ENCODE results near the gene CD36. TPM values are rescaled to one million over a fixed set of nuclear protein-coding genes. Genes with fewer than 3 reads are reported as not detected.

Gene CD36
- polyA plus RNA-seq (2013, experiment 1 of 2), result 0.20 TPM
- 0.20 TPM for polyA plus RNA-seq (2013, experiment 2 of 2)

GRCh38 chr7:80637911-80638765, at the start of gene CD36:
CD36 (plus strand) TSS chr7:80638642; CDS start chr7:80646741, 8,099 bp downstream.
- Histone ChIP-seq H2BK5ac (ENCODE audit: low read length) (no peak within 1 kb of the TSS), H2AK5ac (ENCODE audit: low read length) (no peak within 1 kb of the TSS), H3K9ac (ENCODE audit: low read length) (no peak within 1 kb of the TSS), H3K56ac (ENCODE audit: low read length) (no peak within 1 kb of the TSS), H3K23ac (ENCODE audit: low read length) (no peak within 1 kb of the TSS), H3K4me1 (ENCODE audit: control insufficient read depth, low read depth, low read length) (no peaks in the 10 kb centered on the region), H3K4me3 (ENCODE audit: low read length) (no peak within 1 kb of the TSS), H4K5ac (ENCODE audit: low read length) (no peak within 1 kb of the TSS), H3K18ac (ENCODE audit: low read length) (no peak within 1 kb of the TSS), H3K79me2 (ENCODE audit: control insufficient read depth, insufficient read depth, low read length) (no peaks in the 10 kb centered on the region), H3K36me3 (ENCODE audit: control insufficient read depth, insufficient read depth, low read length) (no peaks in the 10 kb centered on the region), H2BK15ac (replicated peaks; ENCODE audit: low read depth) (no peak within 1 kb of the TSS), H2BK120ac (ENCODE audit: low read depth, low read length) (no peak within 1 kb of the TSS), H3K79me1 (ENCODE audit: low read length) (no peaks in the 10 kb centered on the region), H3K27ac (ENCODE audit: low read depth, low read length) (no peak within 1 kb of the TSS), H3K4me2 (ENCODE audit: low read length) (no peak within 1 kb of the TSS), H3K4ac (ENCODE audit: low read depth, low read length) (no peak within 1 kb of the TSS), H3K27me3 (ENCODE audit: insufficient read depth, low read length, poor library complexity) (no peaks in the 10 kb centered on the region), H4K8ac (ENCODE audit: low read depth, low read length) (no peak within 1 kb of the TSS)
- DNase-seq, result no peak
- no CpG with 5 or more reads among the region's 4 CpGs for WGBS (ENCODE audit: extremely low coverage, insufficient coverage, low lambda C conversion rate)

DNA sequence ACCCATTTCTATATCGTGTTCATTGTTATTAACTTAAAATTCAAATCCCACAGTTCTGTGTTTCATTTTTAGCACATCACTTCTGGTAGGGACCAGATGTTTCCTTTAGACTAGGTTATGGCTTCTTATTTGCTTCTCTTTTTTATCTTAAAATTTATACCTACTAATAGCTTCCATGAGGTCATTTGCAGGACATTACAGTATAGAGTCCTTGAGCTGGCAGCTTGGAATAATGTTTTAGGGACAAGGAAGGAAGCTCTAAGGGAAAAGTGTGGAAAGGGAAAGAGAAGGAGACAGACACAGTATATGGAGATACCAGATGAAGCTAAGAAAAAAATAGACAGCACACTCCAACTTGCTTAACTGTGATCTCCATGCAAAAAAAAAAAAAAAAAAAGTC, 48.8 kb upstream of the CD36 start:
- Histone ChIP-seq H3K56ac (ENCODE audit: low read length) (no peak overlapping the region), H3K18ac (ENCODE audit: low read length) (no peak overlapping the region), H4K5ac (ENCODE audit: low read length) (no peak overlapping the region), H3K27me3 (ENCODE audit: insufficient read depth, low read length, poor library complexity) (no peaks in the 10 kb centered on the region), H2BK15ac (replicated peaks; ENCODE audit: low read depth) (no peak overlapping the region), H3K4me2 (ENCODE audit: low read length) (no peak overlapping the region), H3K36me3 (ENCODE audit: control insufficient read depth, insufficient read depth, low read length) (no peaks in the 10 kb centered on the region), H3K9ac (ENCODE audit: low read length) (no peak overlapping the region), H4K8ac (ENCODE audit: low read depth, low read length) (no peak overlapping the region), H3K79me2 (ENCODE audit: control insufficient read depth, insufficient read depth, low read length) (no peaks in the 10 kb centered on the region), H3K79me1 (ENCODE audit: low read length) (no peaks in the 10 kb centered on the region), H2AK5ac (ENCODE audit: low read length) (no peak overlapping the region), H2BK120ac (ENCODE audit: low read depth, low read length) (no peak overlapping the region), H3K4me3 (ENCODE audit: low read length) (no peak overlapping the region), H3K4me1 (ENCODE audit: control insufficient read depth, low read depth, low read length) (no peaks in the 10 kb centered on the region), H3K27ac (ENCODE audit: low read depth, low read length) (no peak overlapping the region), H3K4ac (ENCODE audit: low read depth, low read length) (no peak overlapping the region), H3K23ac (ENCODE audit: low read length) (no peak overlapping the region), H2BK5ac (ENCODE audit: low read length) (no peak overlapping the region)
- WGBS (ENCODE audit: extremely low coverage, insufficient coverage, low lambda C conversion rate), result no CpG with 5 or more reads among the region's 1 CpG
- DNase-seq, result no peak

DNA sequence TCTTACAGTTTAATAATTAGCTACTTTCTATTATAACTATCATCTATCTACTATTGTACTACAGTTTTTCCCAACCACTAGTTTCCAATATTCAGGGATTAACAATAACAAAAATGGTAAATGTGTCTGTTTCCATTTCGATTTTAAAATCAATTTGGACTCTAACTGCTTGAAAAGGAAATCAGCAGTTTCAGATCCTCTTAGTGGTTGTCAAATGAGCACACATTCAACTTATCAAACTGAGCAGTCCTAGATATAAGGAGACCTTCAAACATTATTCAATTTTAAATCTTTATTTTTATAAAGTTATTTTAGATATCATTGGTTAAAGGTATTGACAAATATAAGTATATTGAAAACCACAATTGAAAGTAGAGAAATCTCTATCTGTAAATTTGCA, 46.8 kb upstream of the CD36 start:
- H2AK5ac ChIP-seq (ENCODE audit: low read length), result no peak overlapping the region
- no peak overlapping the region for H3K27ac ChIP-seq (ENCODE audit: low read depth, low read length)
- H2BK15ac ChIP-seq (replicated peaks; ENCODE audit: low read depth), result no peak overlapping the region
- no peaks in the 10 kb centered on the region for H3K36me3 ChIP-seq (ENCODE audit: control insufficient read depth, insufficient read depth, low read length)
- no peaks in the 10 kb centered on the region for H3K79me1 ChIP-seq (ENCODE audit: low read length)
- H3K56ac ChIP-seq (ENCODE audit: low read length), result no peak overlapping the region
- no peak overlapping the region for H2BK5ac ChIP-seq (ENCODE audit: low read length)
- no peak for DNase-seq
- H3K4me3 ChIP-seq (ENCODE audit: low read length), result no peak overlapping the region
- H3K4me2 ChIP-seq (ENCODE audit: low read length), result no peak overlapping the region
- no peak overlapping the region for H4K5ac ChIP-seq (ENCODE audit: low read length)
- no peak overlapping the region for H2BK120ac ChIP-seq (ENCODE audit: low read depth, low read length)
- H3K27me3 ChIP-seq (ENCODE audit: insufficient read depth, low read length, poor library complexity), result no peaks in the 10 kb centered on the region
- H3K4ac ChIP-seq (ENCODE audit: low read depth, low read length), result no peak overlapping the region
- WGBS (ENCODE audit: extremely low coverage, insufficient coverage, low lambda C conversion rate), result no CpG with 5 or more reads among the region's 1 CpG
- H3K23ac ChIP-seq (ENCODE audit: low read length), result no peak overlapping the region
- no peaks in the 10 kb centered on the region for H3K4me1 ChIP-seq (ENCODE audit: control insufficient read depth, low read depth, low read length)
- no peak overlapping the region for H3K9ac ChIP-seq (ENCODE audit: low read length)
- H3K18ac ChIP-seq (ENCODE audit: low read length), result no peak overlapping the region
- no peaks in the 10 kb centered on the region for H3K79me2 ChIP-seq (ENCODE audit: control insufficient read depth, insufficient read depth, low read length)
- H4K8ac ChIP-seq (ENCODE audit: low read depth, low read length), result no peak overlapping the region

GRCh38 chr7:80593869-80594586, 44.4 kb upstream of the CD36 start:
- Histone ChIP-seq H3K36me3 (ENCODE audit: control insufficient read depth, insufficient read depth, low read length) (no peaks in the 10 kb centered on the region), H3K4me1 (ENCODE audit: control insufficient read depth, low read depth, low read length) (no peaks in the 10 kb centered on the region), H3K27me3 (ENCODE audit: insufficient read depth, low read length, poor library complexity) (no peaks in the 10 kb centered on the region), H2AK5ac (ENCODE audit: low read length) (no peak overlapping the region), H3K27ac (ENCODE audit: low read depth, low read length) (no peak overlapping the region), H3K79me1 (ENCODE audit: low read length) (no peaks in the 10 kb centered on the region), H2BK5ac (ENCODE audit: low read length) (no peak overlapping the region), H3K79me2 (ENCODE audit: control insufficient read depth, insufficient read depth, low read length) (no peaks in the 10 kb centered on the region), H3K23ac (ENCODE audit: low read length) (no peak overlapping the region), H2BK120ac (ENCODE audit: low read depth, low read length) (no peak overlapping the region), H3K9ac (ENCODE audit: low read length) (no peak overlapping the region), H3K4me2 (ENCODE audit: low read length) (no peak overlapping the region), H4K8ac (ENCODE audit: low read depth, low read length) (no peak overlapping the region), H3K4me3 (ENCODE audit: low read length) (no peak overlapping the region), H3K56ac (ENCODE audit: low read length) (no peak overlapping the region), H3K18ac (ENCODE audit: low read length) (no peak overlapping the region), H3K4ac (ENCODE audit: low read depth, low read length) (no peak overlapping the region), H4K5ac (ENCODE audit: low read length) (no peak overlapping the region), H2BK15ac (replicated peaks; ENCODE audit: low read depth) (no peak overlapping the region)
- 100% methylated on average over 1 of the region's 7 CpGs for WGBS (ENCODE audit: extremely low coverage, insufficient coverage, low lambda C conversion rate)
- no peak for DNase-seq

DNA sequence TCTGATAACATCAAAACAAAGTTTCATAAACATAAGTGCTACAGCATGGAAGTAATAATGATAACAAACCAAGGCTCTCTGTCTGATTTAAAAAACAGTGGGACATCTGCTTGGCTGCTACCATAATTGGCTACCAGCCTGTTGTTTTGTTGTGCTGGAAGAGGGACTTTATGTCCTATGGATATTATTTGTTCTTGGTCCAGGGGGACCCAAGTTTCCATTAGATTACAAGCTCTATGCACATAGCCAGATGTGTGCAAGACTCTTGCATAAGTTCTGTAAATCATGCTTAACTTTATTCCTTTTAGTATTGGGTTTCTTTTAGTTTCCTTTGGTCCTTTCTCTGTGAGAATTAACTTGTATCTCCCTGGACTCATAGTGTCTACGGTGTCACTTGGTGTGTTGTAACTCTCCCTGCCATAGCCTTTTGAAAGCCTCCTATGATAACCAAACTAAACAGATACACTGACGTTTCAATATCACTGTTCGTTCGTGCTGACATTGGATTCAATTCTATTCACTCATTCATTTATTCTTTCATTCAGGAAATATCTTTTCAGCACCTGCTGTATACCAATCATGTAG, 41.4 kb upstream of the CD36 start:
- no peak overlapping the region for H2BK120ac ChIP-seq (ENCODE audit: low read depth, low read length)
- H4K8ac ChIP-seq (ENCODE audit: low read depth, low read length), result no peak overlapping the region
- H3K4me1 ChIP-seq (ENCODE audit: control insufficient read depth, low read depth, low read length), result no peaks in the 10 kb centered on the region
- no peaks in the 10 kb centered on the region for H3K79me2 ChIP-seq (ENCODE audit: control insufficient read depth, insufficient read depth, low read length)
- no peak overlapping the region for H2BK5ac ChIP-seq (ENCODE audit: low read length)
- WGBS (ENCODE audit: extremely low coverage, insufficient coverage, low lambda C conversion rate), result no CpG with 5 or more reads among the region's 4 CpGs
- no peak overlapping the region for H3K18ac ChIP-seq (ENCODE audit: low read length)
- no peak overlapping the region for H2BK15ac ChIP-seq (replicated peaks; ENCODE audit: low read depth)
- H3K4me2 ChIP-seq (ENCODE audit: low read length), result no peak overlapping the region
- H3K79me1 ChIP-seq (ENCODE audit: low read length), result no peaks in the 10 kb centered on the region
- DNase-seq, result no peak
- no peaks in the 10 kb centered on the region for H3K36me3 ChIP-seq (ENCODE audit: control insufficient read depth, insufficient read depth, low read length)
- no peak overlapping the region for H4K5ac ChIP-seq (ENCODE audit: low read length)
- no peak overlapping the region for H3K23ac ChIP-seq (ENCODE audit: low read length)
- H3K9ac ChIP-seq (ENCODE audit: low read length), result no peak overlapping the region
- no peak overlapping the region for H3K56ac ChIP-seq (ENCODE audit: low read length)
- no peak overlapping the region for H3K27ac ChIP-seq (ENCODE audit: low read depth, low read length)
- H2AK5ac ChIP-seq (ENCODE audit: low read length), result no peak overlapping the region
- no peaks in the 10 kb centered on the region for H3K27me3 ChIP-seq (ENCODE audit: insufficient read depth, low read length, poor library complexity)
- H3K4me3 ChIP-seq (ENCODE audit: low read length), result no peak overlapping the region
- no peak overlapping the region for H3K4ac ChIP-seq (ENCODE audit: low read depth, low read length)
